SK-N-SH (cell line): ENCODE measurements around the gene PFKFB1. TPM values are rescaled to one million over a fixed set of nuclear protein-coding genes. Genes with fewer than 3 reads are reported as not detected.

ENCODE experiments used
- CTCF ChIA-PET: fragments of 300-600, 350-600 bp; formaldehyde crosslinking; extraction: SDS; loops from one replicate; lab custom pipeline; 2021; lab: Yijun Ruan, JAX
- POLR2A ChIA-PET: fragments of 350-600 bp; sonication (Branson Sonifier 250); formaldehyde crosslinking; extraction: SDS; loops from one replicate; lab custom pipeline; 2020; ENCODE audit warnings: antibody characterized with exemption, inconsistent platforms; lab: Yijun Ruan, JAX
- DNase-seq: peaks from one replicate; pipeline ENCODE4 v3.0.0; 2012
- H2AFZ ChIP-seq: fragments of 200-600 bp; sonication (generic); 2 replicates; pipeline ENCODE4 v1.8.1; 2016; ENCODE audit warnings: antibody characterized with exemption, mild to moderate bottlenecking, low read depth
- H3F3A ChIP-seq: fragments of 200-600 bp; sonication (generic); replicated peaks from 2 replicates; pipeline ENCODE3; 2016; ENCODE audit warnings: antibody characterized with exemption, mild to moderate bottlenecking; ENCODE audit not compliant: insufficient read depth
- H3K27ac ChIP-seq, 2 experiments: fragments of 200-500 bp in 1 of 2; fragments of 200-600 bp in 1 of 2; sonication (Bioruptor generic) in 1 of 2; sonication (generic), shearing (Covaris generic) in 1 of 2; 2 replicates each; pipeline versions ENCODE4 v1.5.1 to v1.6.1; 2014 to 2016; ENCODE audit warnings: low read depth in 2 of 2, inconsistent platforms in 1 of 2, low read length in 1 of 2, mild to moderate bottlenecking in 1 of 2, mixed read lengths in 1 of 2
- H3K27me3 ChIP-seq: fragments of 200-600 bp; sonication (generic), shearing (Covaris generic); 2 replicates; pipeline ENCODE4 v1.6.1; 2016; ENCODE audit warnings: mixed run types; ENCODE audit not compliant: insufficient read depth
- H3K36me3 ChIP-seq, 2 experiments: fragments of 200-500 bp in 1 of 2; fragments of 200-600 bp in 1 of 2; sonication (Bioruptor generic) in 1 of 2; sonication (generic) in 1 of 2; replicated peaks in 1 of 2; 2 replicates each; pipeline versions ENCODE3 to v1.5.1; 2014 to 2016; ENCODE audit warnings: low read length in 1 of 2, mild to moderate bottlenecking in 1 of 2; ENCODE audit not compliant: insufficient read depth in 2 of 2, control insufficient read depth in 1 of 2
- H3K4me1 ChIP-seq, 2 experiments: fragments of 200-500 bp in 1 of 2; fragments of 200-600 bp in 1 of 2; sonication (Bioruptor generic) in 1 of 2; sonication (generic), shearing (Covaris generic) in 1 of 2; 2 replicates each; pipeline versions ENCODE4 v1.5.1 to v1.6.1; 2014 to 2016; ENCODE audit warnings: low read depth in 1 of 2, low read length in 1 of 2, mixed run types in 1 of 2; ENCODE audit not compliant: insufficient read depth in 2 of 2, control insufficient read depth in 1 of 2
- H3K4me2 ChIP-seq: fragments of 200-600 bp; sonication (generic), shearing (Covaris generic); 2 replicates; pipeline ENCODE4 v1.6.1; 2017; ENCODE audit warnings: mixed run types
- H3K4me3 ChIP-seq, 2 experiments: fragments of 200-500 bp in 1 of 2; fragments of 200-600 bp in 1 of 2; sonication (Bioruptor generic) in 1 of 2; sonication (generic), shearing (Covaris generic) in 1 of 2; 2 replicates each; pipeline versions ENCODE4 v1.5.1 to v1.8.1; 2014 to 2016; ENCODE audit warnings: low read depth in 2 of 2, inconsistent platforms in 1 of 2, low read length in 1 of 2, mild to moderate bottlenecking in 1 of 2, mixed read lengths in 1 of 2, moderate library complexity in 1 of 2
- H3K79me2 ChIP-seq: fragments of 200-600 bp; sonication (generic); 2 replicates; pipeline ENCODE4 v1.8.1; 2017; ENCODE audit warnings: mild to moderate bottlenecking; ENCODE audit not compliant: insufficient read depth
- H3K9ac ChIP-seq: fragments of 200-600 bp; sonication (generic); 2 replicates; pipeline ENCODE4 v1.6.1; 2017; ENCODE audit warnings: mixed run types
- H3K9me2 ChIP-seq: fragments of 200-600 bp; sonication (generic); 2 replicates; pipeline ENCODE4 v1.6.1; 2017; ENCODE audit warnings: mixed run types
- H3K9me3 ChIP-seq: fragments of 200-600 bp; sonication (generic); 2 replicates; pipeline ENCODE4 v1.6.1; 2017; ENCODE audit warnings: mixed run types, mild to moderate bottlenecking, moderate library complexity
- H4K20me1 ChIP-seq: fragments of 200-600 bp; sonication (generic); 2 replicates; pipeline ENCODE4 v1.6.1; 2017; ENCODE audit warnings: mild to moderate bottlenecking, mixed run types; ENCODE audit not compliant: insufficient read depth
- GABPA ChIP-seq: IDR thresholded peaks from 2 replicates; pipeline ENCODE4 v1.4.0; 2012; ENCODE audit warnings: low read depth, mild to moderate bottlenecking
- GATA2 ChIP-seq: sonication (generic); formaldehyde crosslinking; IDR thresholded peaks from 2 replicates; pipeline ENCODE4 v1.5.0; 2020; ENCODE audit warnings: mild to moderate bottlenecking, missing genetic modification reagents
- NFIC ChIP-seq: IDR thresholded peaks from 2 replicates; pipeline ENCODE4 v1.4.0; 2012; ENCODE audit warnings: borderline replicate concordance
- NRF1 ChIP-seq: IDR thresholded peaks from 2 replicates; pipeline ENCODE4 v1.6.1; 2012; ENCODE audit warnings: low read depth, mild to moderate bottlenecking, low read length
- RAD21 ChIP-seq: IDR thresholded peaks from 2 replicates; pipeline ENCODE4 v1.6.1; 2012; ENCODE audit warnings: mild to moderate bottlenecking, low read length
- RFX5 ChIP-seq: IDR thresholded peaks from 2 replicates; pipeline ENCODE4 v1.6.1; 2012; ENCODE audit warnings: mild to moderate bottlenecking, improper control_type of control experiment, low read length
- RXRA ChIP-seq: IDR thresholded peaks from 2 replicates; pipeline ENCODE4 v1.4.0; 2012; ENCODE audit warnings: low read depth, mild to moderate bottlenecking, borderline replicate concordance
- SIN3A ChIP-seq: IDR thresholded peaks from 2 replicates; pipeline ENCODE4 v1.6.1; 2012; ENCODE audit warnings: low read depth, mild to moderate bottlenecking, low read length, moderate library complexity, borderline replicate concordance
- SMC3 ChIP-seq: IDR thresholded peaks from 2 replicates; pipeline ENCODE4 v1.6.1; 2012; ENCODE audit warnings: low read depth, low read length, improper control_type of control experiment
- TEAD4 ChIP-seq: IDR thresholded peaks from 2 replicates; pipeline ENCODE4 v1.4.0; 2012; ENCODE audit warnings: mild to moderate bottlenecking, borderline replicate concordance; ENCODE audit not compliant: insufficient read depth
- WGBS: methylation state at CpG from one replicate; pipeline ENCODE4 v1.1.6; 2017; ENCODE audit warnings: low lambda C conversion rate; 5-methylcytosine and 5-hydroxymethylcytosine counted together
- polyA plus RNA-seq, 3 experiments: library from polyadenylated mRNA; depleted of rRNA; stranded (reverse); fragments of >200 nt; gene quantifications; 2 replicates each; pipeline ENCODE4 v1.2.3, GENCODE V29; 2012
- TF ChIP-seq, protein P1 (sequence below): fragments of 200-600 bp; sonication (generic); IDR thresholded peaks from 2 replicates; pipeline ENCODE4 v1.6.1; 2017; ENCODE audit warnings: antibody characterized with exemption, mild to moderate bottlenecking, moderate library complexity
- TF ChIP-seq, protein P2 (sequence below): fragments of 150-350 bp; IDR thresholded peaks from 2 replicates; pipeline ENCODE4 v1.6.1; 2017; ENCODE audit warnings: antibody characterized with exemption, low read length, low read depth, borderline replicate concordance
- TF ChIP-seq, protein P3 (sequence below): IDR thresholded peaks from 2 replicates; pipeline ENCODE4; 2012
- TF ChIP-seq, protein P4 (sequence below): IDR thresholded peaks from 2 replicates; pipeline ENCODE4 v1.6.1; 2012; ENCODE audit warnings: mild to moderate bottlenecking, low read depth, low read length, moderate library complexity

Gene PFKFB1
- polyA plus RNA-seq, 1 of the 3 experiments (the other 2 are of a cell fraction): 0.12 TPM

DNA sequence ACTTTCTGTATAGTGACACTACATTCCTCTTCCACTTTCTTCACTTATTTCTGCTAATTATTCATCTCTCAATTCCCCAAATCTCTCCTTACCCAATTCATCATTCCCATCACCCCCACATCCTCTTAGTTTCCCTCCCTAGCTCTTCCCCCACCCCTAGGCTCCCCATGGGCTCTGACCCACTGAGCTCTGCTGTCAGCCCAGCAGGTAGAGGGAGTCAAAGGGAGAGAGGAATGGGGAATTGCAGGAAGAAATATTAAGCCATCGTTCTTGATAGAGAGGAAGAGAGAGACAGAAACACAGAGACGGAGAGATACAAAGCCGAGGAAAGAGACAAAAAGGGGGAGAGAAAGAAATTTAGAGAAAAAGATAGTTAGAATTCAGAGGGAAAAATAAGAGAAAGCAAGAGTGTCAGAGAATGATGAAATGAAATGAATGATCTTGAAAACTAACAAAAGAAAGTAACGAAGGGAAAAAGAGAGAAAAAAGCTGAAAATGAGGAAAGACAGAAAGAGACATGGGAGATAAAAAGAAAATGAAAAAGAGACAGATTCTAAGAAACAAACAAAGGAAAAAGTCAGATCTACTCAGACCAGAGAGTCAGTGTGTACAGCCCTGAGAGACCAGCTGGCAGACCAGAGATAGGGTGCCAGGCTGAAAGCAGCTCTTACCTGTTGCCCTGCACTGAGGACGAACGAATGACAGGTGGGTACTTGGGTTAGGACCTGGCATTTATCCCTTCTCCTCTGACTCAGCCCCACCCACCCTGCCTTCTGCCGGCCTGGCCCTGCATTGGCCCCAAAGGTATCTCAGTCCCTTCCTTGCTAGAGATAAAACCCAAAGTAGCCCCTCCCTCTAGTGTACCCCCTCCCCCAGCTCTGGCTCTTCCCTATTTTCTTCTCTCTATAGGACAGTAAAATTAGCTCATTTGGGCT is 36.5 kb upstream of the PFKFB1 start, which contains the start of gene ALAS2:
Gene ALAS2, minus strand, starts transcription at position 707 of the 935 bp plus-strand sequence. CDS start 4,977 bp downstream, outside the sequence.
- DNase-seq: no peak
- no peaks in the 10 kb centered on the region for H3K79me2 ChIP-seq
- H3K4me2 ChIP-seq: no peak within 1 kb of the TSS
- H3K4me1 ChIP-seq: no peaks in the 10 kb centered on the region
- H3F3A ChIP-seq: no peaks in the 10 kb centered on the region
- H3K36me3 ChIP-seq: no peaks in the 10 kb centered on the region
- 32% methylated on average over 7 of the region's 7 CpGs for WGBS
- no peak within 1 kb of the TSS for H3K4me3 ChIP-seq
- no peaks in the 10 kb centered on the region for H3K27me3 ChIP-seq
- no peaks in the 10 kb centered on the region for H3K9me3 ChIP-seq
- H3K9me2 ChIP-seq: no peaks in the 10 kb centered on the region
- POLR2A ChIA-PET: no interaction called here
- H3K9ac ChIP-seq: no peak within 1 kb of the TSS
- no peak within 1 kb of the TSS for H2AFZ ChIP-seq
- TF ChIP-seq, protein P1, sequence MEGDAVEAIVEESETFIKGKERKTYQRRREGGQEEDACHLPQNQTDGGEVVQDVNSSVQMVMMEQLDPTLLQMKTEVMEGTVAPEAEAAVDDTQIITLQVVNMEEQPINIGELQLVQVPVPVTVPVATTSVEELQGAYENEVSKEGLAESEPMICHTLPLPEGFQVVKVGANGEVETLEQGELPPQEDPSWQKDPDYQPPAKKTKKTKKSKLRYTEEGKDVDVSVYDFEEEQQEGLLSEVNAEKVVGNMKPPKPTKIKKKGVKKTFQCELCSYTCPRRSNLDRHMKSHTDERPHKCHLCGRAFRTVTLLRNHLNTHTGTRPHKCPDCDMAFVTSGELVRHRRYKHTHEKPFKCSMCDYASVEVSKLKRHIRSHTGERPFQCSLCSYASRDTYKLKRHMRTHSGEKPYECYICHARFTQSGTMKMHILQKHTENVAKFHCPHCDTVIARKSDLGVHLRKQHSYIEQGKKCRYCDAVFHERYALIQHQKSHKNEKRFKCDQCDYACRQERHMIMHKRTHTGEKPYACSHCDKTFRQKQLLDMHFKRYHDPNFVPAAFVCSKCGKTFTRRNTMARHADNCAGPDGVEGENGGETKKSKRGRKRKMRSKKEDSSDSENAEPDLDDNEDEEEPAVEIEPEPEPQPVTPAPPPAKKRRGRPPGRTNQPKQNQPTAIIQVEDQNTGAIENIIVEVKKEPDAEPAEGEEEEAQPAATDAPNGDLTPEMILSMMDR: no peak
- H4K20me1 ChIP-seq: no peaks in the 10 kb centered on the region
- CTCF ChIA-PET: interaction anchor here (1.1 kb wide), 1 partner anchor 43 kb away, joined by 3 read pairs; no protein-coding TSS in a partner anchor
- H3K27ac ChIP-seq: no peak within 1 kb of the TSS

DNA sequence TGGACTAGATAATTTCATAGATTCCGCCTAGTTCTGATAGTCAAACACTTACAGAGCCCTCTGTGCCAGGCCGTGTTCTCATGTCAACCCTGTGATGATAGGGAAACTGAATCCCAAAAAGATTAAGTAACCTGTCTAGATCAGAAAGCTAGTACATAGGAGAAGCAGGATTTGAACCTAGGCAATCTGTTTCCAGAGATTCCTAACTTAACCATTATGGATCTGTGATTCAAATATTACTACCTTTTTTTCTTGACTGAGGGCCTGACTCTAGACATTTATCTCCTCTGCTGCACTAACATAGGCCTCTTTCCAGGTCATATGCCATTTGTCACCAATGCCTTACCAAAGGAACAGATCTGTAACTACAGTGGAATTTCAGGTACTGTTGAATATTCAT is 35.3 kb upstream of the PFKFB1 start:
- TF ChIP-seq SIN3A (no peak), RFX5 (no peak), NFIC (no peak), RAD21 (no peak), NRF1 (no peak), SMC3 (no peak), GATA2 (no peak), RXRA (no peak), GABPA (no peak), TEAD4 (no peak)
- TF ChIP-seq, protein P2, sequence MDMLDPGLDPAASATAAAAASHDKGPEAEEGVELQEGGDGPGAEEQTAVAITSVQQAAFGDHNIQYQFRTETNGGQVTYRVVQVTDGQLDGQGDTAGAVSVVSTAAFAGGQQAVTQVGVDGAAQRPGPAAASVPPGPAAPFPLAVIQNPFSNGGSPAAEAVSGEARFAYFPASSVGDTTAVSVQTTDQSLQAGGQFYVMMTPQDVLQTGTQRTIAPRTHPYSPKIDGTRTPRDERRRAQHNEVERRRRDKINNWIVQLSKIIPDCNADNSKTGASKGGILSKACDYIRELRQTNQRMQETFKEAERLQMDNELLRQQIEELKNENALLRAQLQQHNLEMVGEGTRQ: no peak
- TF ChIP-seq, protein P3, sequence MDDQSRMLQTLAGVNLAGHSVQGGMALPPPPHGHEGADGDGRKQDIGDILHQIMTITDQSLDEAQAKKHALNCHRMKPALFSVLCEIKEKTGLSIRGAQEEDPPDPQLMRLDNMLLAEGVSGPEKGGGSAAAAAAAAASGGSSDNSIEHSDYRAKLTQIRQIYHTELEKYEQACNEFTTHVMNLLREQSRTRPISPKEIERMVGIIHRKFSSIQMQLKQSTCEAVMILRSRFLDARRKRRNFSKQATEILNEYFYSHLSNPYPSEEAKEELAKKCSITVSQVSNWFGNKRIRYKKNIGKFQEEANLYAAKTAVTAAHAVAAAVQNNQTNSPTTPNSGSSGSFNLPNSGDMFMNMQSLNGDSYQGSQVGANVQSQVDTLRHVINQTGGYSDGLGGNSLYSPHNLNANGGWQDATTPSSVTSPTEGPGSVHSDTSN: no peak
- TF ChIP-seq, protein P4, sequence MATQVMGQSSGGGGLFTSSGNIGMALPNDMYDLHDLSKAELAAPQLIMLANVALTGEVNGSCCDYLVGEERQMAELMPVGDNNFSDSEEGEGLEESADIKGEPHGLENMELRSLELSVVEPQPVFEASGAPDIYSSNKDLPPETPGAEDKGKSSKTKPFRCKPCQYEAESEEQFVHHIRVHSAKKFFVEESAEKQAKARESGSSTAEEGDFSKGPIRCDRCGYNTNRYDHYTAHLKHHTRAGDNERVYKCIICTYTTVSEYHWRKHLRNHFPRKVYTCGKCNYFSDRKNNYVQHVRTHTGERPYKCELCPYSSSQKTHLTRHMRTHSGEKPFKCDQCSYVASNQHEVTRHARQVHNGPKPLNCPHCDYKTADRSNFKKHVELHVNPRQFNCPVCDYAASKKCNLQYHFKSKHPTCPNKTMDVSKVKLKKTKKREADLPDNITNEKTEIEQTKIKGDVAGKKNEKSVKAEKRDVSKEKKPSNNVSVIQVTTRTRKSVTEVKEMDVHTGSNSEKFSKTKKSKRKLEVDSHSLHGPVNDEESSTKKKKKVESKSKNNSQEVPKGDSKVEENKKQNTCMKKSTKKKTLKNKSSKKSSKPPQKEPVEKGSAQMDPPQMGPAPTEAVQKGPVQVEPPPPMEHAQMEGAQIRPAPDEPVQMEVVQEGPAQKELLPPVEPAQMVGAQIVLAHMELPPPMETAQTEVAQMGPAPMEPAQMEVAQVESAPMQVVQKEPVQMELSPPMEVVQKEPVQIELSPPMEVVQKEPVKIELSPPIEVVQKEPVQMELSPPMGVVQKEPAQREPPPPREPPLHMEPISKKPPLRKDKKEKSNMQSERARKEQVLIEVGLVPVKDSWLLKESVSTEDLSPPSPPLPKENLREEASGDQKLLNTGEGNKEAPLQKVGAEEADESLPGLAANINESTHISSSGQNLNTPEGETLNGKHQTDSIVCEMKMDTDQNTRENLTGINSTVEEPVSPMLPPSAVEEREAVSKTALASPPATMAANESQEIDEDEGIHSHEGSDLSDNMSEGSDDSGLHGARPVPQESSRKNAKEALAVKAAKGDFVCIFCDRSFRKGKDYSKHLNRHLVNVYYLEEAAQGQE: no peak
- TF ChIP-seq, all 33 proteins: peak for 0
- POLR2A ChIA-PET: no interaction called here
- no peak overlapping the region for H2AFZ ChIP-seq
- no peaks in the 10 kb centered on the region for H3K9me2 ChIP-seq
- no peak overlapping the region for H3K4me2 ChIP-seq
- DNase-seq: no peak
- WGBS: 24% methylated on average over 2 of the region's 2 CpGs
- no peaks in the 10 kb centered on the region for H3K36me3 ChIP-seq
- CTCF ChIA-PET: no interaction called here
- H3F3A ChIP-seq: no peaks in the 10 kb centered on the region
- H3K9ac ChIP-seq: no peak overlapping the region
- no peaks in the 10 kb centered on the region for H4K20me1 ChIP-seq
- no peaks in the 10 kb centered on the region for H3K9me3 ChIP-seq
- no peak overlapping the region for H3K4me3 ChIP-seq
- H3K79me2 ChIP-seq: no peaks in the 10 kb centered on the region
- H3K27ac ChIP-seq: no peak overlapping the region
- no peaks in the 10 kb centered on the region for H3K27me3 ChIP-seq
- H3K4me1 ChIP-seq: no peaks in the 10 kb centered on the region
